ENCODE data around the gene GGT7.
"Not testable (repeated sequence)": the region's sequence is repeated elsewhere in the genome, so short reads cannot be mapped to it uniquely, and the experiment has no call there.

- TF ChIP-seq CTCF (IDR thresholded peaks at IDR 0.05); POLR2A (IDR thresholded peaks at IDR 0.05); EP300 (IDR thresholded peaks at IDR 0.05; ENCODE audit: low read depth); POLR2AphosphoS5 (IDR thresholded peaks at IDR 0.05): not testable (repeated sequence)
Observed at GRCh38 chr20:34807944-34808465, 64.7 kb downstream of the GGT7 start.
